ENCODE data around the gene CDK1.

DNA sequence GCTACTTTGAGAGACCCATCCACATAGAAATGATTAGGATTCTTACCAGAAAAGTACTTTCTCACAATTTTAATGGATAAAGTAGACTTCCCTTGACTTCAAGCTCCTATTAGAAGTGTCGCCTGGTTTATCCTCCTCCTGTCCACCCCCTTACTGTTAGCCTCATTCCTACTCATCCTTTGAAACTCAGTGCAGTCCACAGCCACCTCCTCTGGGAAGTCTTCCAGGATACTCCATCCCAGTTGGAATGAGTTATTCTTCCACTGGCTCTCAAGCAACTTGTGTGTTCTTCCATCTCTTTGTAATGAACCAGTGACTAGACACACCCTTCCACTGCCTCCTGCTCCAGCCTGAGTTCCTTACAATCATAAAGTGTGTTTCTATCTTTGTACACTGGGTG, 25.1 kb upstream of the CDK1 start:
- no peak for TF ChIP-seq ZZZ3 (IDR thresholded peaks at IDR 0.05; ENCODE audit: control insufficient read depth, insufficient read length, low read depth)
- TF ChIP-seq, protein P1, sequence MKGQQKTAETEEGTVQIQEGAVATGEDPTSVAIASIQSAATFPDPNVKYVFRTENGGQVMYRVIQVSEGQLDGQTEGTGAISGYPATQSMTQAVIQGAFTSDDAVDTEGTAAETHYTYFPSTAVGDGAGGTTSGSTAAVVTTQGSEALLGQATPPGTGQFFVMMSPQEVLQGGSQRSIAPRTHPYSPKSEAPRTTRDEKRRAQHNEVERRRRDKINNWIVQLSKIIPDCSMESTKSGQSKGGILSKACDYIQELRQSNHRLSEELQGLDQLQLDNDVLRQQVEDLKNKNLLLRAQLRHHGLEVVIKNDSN (IDR thresholded peaks at IDR 0.05; ENCODE audit: borderline replicate concordance, extremely low read length, insufficient read depth, low read depth, low read length) = no peak
- no peak for TF ChIP-seq POLR2AphosphoS5 (IDR thresholded peaks at IDR 0.05; ENCODE audit: low read length)
- TF ChIP-seq KDM1A (IDR thresholded peaks at IDR 0.05; ENCODE audit: borderline replicate concordance) = no peak
- no peak for TF ChIP-seq RAD51 (IDR thresholded peaks at IDR 0.05)
- no peak for TF ChIP-seq MTA3 (IDR thresholded peaks at IDR 0.05; ENCODE audit: borderline replicate concordance, low read length)
- no peak for TF ChIP-seq RAD21 (IDR thresholded peaks at IDR 0.05; ENCODE audit: insufficient read depth, low read depth, low read length)
- TF ChIP-seq, protein P2, sequence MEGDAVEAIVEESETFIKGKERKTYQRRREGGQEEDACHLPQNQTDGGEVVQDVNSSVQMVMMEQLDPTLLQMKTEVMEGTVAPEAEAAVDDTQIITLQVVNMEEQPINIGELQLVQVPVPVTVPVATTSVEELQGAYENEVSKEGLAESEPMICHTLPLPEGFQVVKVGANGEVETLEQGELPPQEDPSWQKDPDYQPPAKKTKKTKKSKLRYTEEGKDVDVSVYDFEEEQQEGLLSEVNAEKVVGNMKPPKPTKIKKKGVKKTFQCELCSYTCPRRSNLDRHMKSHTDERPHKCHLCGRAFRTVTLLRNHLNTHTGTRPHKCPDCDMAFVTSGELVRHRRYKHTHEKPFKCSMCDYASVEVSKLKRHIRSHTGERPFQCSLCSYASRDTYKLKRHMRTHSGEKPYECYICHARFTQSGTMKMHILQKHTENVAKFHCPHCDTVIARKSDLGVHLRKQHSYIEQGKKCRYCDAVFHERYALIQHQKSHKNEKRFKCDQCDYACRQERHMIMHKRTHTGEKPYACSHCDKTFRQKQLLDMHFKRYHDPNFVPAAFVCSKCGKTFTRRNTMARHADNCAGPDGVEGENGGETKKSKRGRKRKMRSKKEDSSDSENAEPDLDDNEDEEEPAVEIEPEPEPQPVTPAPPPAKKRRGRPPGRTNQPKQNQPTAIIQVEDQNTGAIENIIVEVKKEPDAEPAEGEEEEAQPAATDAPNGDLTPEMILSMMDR (IDR thresholded peaks at IDR 0.05 in 2 of 3, conservative IDR thresholded peaks at IDR 0.05 in 1 of 3; ENCODE audit: control insufficient read depth in 2 of 3, extremely low read depth in 1 of 3, insufficient read depth in 1 of 3, low read depth in 3 of 3, low read length in 3 of 3) = no peak
- no peak for TF ChIP-seq TARDBP (IDR thresholded peaks at IDR 0.05; ENCODE audit: borderline replicate concordance)
- TF ChIP-seq, protein P3, sequence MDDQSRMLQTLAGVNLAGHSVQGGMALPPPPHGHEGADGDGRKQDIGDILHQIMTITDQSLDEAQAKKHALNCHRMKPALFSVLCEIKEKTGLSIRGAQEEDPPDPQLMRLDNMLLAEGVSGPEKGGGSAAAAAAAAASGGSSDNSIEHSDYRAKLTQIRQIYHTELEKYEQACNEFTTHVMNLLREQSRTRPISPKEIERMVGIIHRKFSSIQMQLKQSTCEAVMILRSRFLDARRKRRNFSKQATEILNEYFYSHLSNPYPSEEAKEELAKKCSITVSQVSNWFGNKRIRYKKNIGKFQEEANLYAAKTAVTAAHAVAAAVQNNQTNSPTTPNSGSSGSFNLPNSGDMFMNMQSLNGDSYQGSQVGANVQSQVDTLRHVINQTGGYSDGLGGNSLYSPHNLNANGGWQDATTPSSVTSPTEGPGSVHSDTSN (IDR thresholded peaks at IDR 0.05; ENCODE audit: insufficient replicate concordance, low read depth, low read length) = no peak
- TF ChIP-seq, protein P4, sequence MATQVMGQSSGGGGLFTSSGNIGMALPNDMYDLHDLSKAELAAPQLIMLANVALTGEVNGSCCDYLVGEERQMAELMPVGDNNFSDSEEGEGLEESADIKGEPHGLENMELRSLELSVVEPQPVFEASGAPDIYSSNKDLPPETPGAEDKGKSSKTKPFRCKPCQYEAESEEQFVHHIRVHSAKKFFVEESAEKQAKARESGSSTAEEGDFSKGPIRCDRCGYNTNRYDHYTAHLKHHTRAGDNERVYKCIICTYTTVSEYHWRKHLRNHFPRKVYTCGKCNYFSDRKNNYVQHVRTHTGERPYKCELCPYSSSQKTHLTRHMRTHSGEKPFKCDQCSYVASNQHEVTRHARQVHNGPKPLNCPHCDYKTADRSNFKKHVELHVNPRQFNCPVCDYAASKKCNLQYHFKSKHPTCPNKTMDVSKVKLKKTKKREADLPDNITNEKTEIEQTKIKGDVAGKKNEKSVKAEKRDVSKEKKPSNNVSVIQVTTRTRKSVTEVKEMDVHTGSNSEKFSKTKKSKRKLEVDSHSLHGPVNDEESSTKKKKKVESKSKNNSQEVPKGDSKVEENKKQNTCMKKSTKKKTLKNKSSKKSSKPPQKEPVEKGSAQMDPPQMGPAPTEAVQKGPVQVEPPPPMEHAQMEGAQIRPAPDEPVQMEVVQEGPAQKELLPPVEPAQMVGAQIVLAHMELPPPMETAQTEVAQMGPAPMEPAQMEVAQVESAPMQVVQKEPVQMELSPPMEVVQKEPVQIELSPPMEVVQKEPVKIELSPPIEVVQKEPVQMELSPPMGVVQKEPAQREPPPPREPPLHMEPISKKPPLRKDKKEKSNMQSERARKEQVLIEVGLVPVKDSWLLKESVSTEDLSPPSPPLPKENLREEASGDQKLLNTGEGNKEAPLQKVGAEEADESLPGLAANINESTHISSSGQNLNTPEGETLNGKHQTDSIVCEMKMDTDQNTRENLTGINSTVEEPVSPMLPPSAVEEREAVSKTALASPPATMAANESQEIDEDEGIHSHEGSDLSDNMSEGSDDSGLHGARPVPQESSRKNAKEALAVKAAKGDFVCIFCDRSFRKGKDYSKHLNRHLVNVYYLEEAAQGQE (IDR thresholded peaks at IDR 0.05; ENCODE audit: low read depth, low read length) = no peak
- no peak for TF ChIP-seq SP1 (IDR thresholded peaks at IDR 0.05; ENCODE audit: low read depth, low read length)
- TF ChIP-seq SUPT20H (IDR thresholded peaks at IDR 0.05; ENCODE audit: borderline replicate concordance, control insufficient read depth, low read depth, low read length) = no peak

Measured in GM12878 (cell line).